Mucosa of descending colon (tissue), 3 donors: ENCODE results near the gene CLEC2A. TPM values are rescaled to one million over a fixed set of nuclear protein-coding genes. Genes with fewer than 3 reads are reported as not detected.

ENCODE experiments used
- ATAC-seq: fragments of 200-7000 bp; cut with Tn5 transposase; one replicate; pipeline ENCODE4 v1.9.1; 2020; ENCODE audit warnings: mild to moderate bottlenecking, moderate library complexity
- DNase-seq, 3 donors: peaks; one replicate each; pipeline ENCODE4 v3.0.0-alpha.2; 2020
- H3K36me3 ChIP-seq: fragments of 200-600 bp; one replicate; pipeline ENCODE4 v1.8.0; 2021; ENCODE audit warnings: low read depth, mild to moderate bottlenecking
- H3K4me1 ChIP-seq: fragments of 200-600 bp; one replicate; pipeline ENCODE4 v1.8.0; 2021; ENCODE audit warnings: low read depth, mild to moderate bottlenecking
- H3K4me3 ChIP-seq: fragments of 200-600 bp; one replicate; pipeline ENCODE4 v1.8.0; 2021; ENCODE audit warnings: mild to moderate bottlenecking
- H3K9me3 ChIP-seq: fragments of 200-600 bp; one replicate; pipeline ENCODE4 v1.8.0; 2021; ENCODE audit warnings: mild to moderate bottlenecking
- CTCF ChIP-seq: fragments of 200-600 bp; IDR thresholded peaks from one replicate; pipeline ENCODE4 v1.8.0; 2022; ENCODE audit warnings: antibody characterized with exemption, mild to moderate bottlenecking
- intact Hi-C, 2 donors: fragments of 100-400 bp; cut with DNase I in 1 of 2; cut with micrococcal nuclease in 1 of 2; formaldehyde crosslinking; loops; one replicate each; pipeline versions ENCODE4 v1.11.0 to v1.11.1; 2022; cut with DNase I, micrococcal nuclease
- total RNA-seq, 3 donors: library from RNA; stranded (reverse); fragmentation: NEBNext Ultra II Directional in 2 of 3; extraction: Animal tissue kit (Norgen Biotek cat#: 25700) in 2 of 3; gene quantifications; one replicate each; pipeline versions ENCODE4 v1.2.1 to v1.2.4, GENCODE V29; 2021 to 2023
- donor health status: DM: no; HTN: no; CAD: no; lungs with moderate emphysema.
- donor health status: DM: no; HTN: no; CAD: no.
- donor health status: DM: no; HTN: yes; CAD: no.

The CLEC2A gene
- total RNA-seq, 3 donors from 2014 or later, result not detected

GRCh38 chr12:9919443-9919842 is 12.7 kb downstream of the CLEC2A start:
- no peaks in the 10 kb centered on the region for H3K4me1 ChIP-seq
- no peaks in the 10 kb centered on the region for H3K9me3 ChIP-seq
- DNase-seq (no peak), ATAC-seq (no peak)
- no peak for TF ChIP-seq CTCF
- intact Hi-C loops, result no loop called here
- H3K36me3 ChIP-seq, result no peaks in the 10 kb centered on the region
- H3K4me3 ChIP-seq, result no peak overlapping the region

DNA sequence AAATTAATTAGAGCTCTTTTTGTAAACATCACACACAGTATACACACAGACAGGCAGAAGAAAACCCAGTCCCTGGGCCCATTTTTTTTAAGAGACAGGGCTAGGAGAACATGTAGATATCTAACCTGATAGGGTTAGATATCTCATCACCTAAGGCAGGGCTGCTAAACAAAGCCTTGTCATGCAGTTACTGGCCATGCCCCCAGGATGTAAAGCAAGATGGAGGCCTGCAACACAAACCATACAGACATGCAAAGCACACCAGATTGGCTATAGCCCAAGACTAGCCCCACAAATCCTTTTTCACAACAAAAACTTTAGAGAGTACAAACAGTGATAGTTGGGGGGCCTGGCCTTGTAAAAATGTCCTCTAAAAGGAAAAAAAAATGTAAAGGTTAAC is 20.5 kb downstream of the CLEC2A start:
- no peaks in the 10 kb centered on the region for H3K36me3 ChIP-seq
- TF ChIP-seq CTCF, result no peak
- H3K4me1 ChIP-seq, result no peaks in the 10 kb centered on the region
- H3K9me3 ChIP-seq, result peaks cover 21% of the 10 kb centered on the region
- intact Hi-C loops, result no loop called here
- no peak overlapping the region for H3K4me3 ChIP-seq
- no peak for DNase-seq
- ATAC-seq, result no peak

DNA sequence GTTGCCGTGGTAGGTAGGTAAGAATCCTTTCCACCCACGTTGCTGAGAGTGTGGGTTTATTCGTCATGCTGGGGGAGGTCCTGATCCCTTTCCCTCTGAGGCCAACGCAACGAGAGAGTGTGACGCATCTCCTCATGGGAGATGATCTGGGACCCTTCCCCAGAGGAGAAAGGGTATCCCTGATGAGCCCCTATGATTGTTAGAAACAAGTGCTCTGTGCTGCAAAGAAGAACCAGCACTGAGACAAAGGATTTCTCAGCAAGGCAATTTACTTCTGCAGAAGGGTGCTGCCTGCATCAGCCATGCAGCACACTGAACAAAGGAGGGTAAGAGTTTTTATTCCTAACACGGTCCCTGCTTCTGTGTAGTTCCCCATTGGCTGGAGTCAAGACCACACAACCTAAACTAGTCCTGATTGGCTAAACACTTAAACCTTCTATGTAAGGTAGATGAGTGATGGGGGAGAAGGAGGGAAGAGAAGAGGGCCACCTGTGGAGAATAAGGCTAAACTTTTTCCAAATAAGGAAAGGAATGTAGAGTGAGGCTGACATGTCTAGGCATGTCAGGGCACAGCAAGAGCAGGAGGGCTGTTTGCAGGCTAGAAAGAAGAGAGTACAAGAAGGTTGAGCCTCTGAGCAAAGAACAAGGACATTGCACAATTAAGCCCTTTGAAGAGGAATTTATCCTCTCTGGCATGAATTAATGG is 21.3 kb downstream of the CLEC2A start:
- Histone ChIP-seq H3K4me3 (no peak overlapping the region), H3K9me3 (peaks cover 21% of the 10 kb centered on the region), H3K4me1 (no peaks in the 10 kb centered on the region), H3K36me3 (no peaks in the 10 kb centered on the region)
- no peak for TF ChIP-seq CTCF
- ATAC-seq, result no peak
- intact Hi-C loops, result no loop called here
- no peak for DNase-seq

DNA sequence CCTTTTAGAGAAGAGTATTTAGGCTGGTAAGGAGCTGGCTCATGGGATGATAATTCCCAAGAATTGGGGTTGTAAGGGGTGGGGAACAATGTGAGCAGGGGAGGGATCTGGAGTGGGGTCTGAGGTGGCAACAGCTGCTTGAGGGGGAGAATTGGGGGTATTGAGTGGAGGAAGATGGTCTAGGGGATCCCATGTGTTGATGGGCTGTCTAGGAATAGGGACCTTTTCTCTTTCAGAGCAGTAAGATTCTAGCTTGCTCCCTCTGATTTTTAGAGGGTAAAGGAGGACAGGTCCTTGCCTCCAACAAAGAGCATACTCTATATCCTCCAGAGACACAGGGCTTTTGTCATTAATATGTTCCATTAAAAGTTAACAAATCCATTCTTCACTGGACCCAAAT is 22.4 kb downstream of the CLEC2A start:
- Histone ChIP-seq H3K9me3 (peaks cover 21% of the 10 kb centered on the region), H3K36me3 (no peaks in the 10 kb centered on the region), H3K4me3 (no peak overlapping the region), H3K4me1 (no peaks in the 10 kb centered on the region)
- intact Hi-C loops, result no loop called here
- ATAC-seq (no peak), DNase-seq (no peak)
- no peak for TF ChIP-seq CTCF

- TF ChIP-seq CTCF, result no peak
- intact Hi-C loops, result no loop called here
- Histone ChIP-seq H3K36me3 (no peaks in the 10 kb centered on the region), H3K4me3 (no peak overlapping the region), H3K9me3 (peaks cover 21% of the 10 kb centered on the region), H3K4me1 (no peaks in the 10 kb centered on the region)
- DNase-seq, result no peak
- ATAC-seq, result no peak
Observed at GRCh38 chr12:9908350-9908749, 23.8 kb downstream of the CLEC2A start.

DNA sequence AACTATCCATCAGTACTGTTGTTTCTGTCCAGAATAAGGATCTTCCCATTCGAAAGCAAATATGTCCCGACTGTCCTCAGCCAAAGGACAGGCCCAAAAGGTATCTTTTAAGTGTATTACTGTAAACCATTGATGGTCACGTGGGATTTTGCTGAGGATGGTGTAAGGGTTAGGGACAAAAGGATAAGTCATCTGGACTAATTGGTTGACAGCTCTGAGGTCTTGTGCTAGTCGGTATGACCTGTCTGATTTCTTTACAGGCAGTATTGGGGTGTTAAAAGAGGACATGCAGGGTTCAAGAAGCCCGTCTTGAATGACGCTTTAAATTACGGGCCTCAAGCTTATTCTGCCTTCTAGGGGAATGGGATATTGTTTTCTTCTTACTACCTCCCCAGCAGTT is 24.4 kb downstream of the CLEC2A start:
- Histone ChIP-seq H3K4me1 (no peaks in the 10 kb centered on the region), H3K9me3 (peaks cover 25% of the 10 kb centered on the region), H3K4me3 (no peak overlapping the region), H3K36me3 (no peaks in the 10 kb centered on the region)
- no peak for DNase-seq
- ATAC-seq, result no peak
- intact Hi-C loops, result no loop called here
- TF ChIP-seq CTCF, result no peak
